PC-9 (cell line): Measurements from ENCODE around the gene ROCK1.

ENCODE experiments used
- CTCF ChIP-seq: fragments of 200-600 bp; sonication (generic); conservative IDR thresholded peaks from 2 replicates; pipeline ENCODE4 v1.6.1; 2017; ENCODE audit warnings: mixed run types, antibody characterized with exemption, mild to moderate bottlenecking, moderate library complexity
- EZH2 ChIP-seq: fragments of 200-600 bp; sonication (generic); IDR thresholded peaks from 2 replicates; pipeline ENCODE4 v1.8.0; 2017; ENCODE audit warnings: antibody characterized with exemption, low read depth

GRCh38 chr18:21099442-21099841 lies 12.2 kb downstream of the ROCK1 start:
- TF ChIP-seq CTCF (no peak), EZH2 (no peak)
